A673 (cell line): ENCODE results near the gene CNOT1.

Experiments used
- EZH2 ChIP-seq: fragments of 200-600 bp; sonication (generic); IDR thresholded peaks from 2 replicates; pipeline ENCODE4 v1.6.1; 2017; ENCODE audit warnings: borderline replicate concordance, low read depth, mild to moderate bottlenecking, mixed read lengths, antibody characterized with exemption, low read length; ENCODE audit not compliant: poor library complexity, severe bottlenecking
- TF ChIP-seq, protein P1 (sequence below): fragments of 300-800, 200-600 bp; sonication (generic); conservative IDR thresholded peaks from 2 replicates; pipeline ENCODE4 v1.5.1; 2017; ENCODE audit warnings: low read depth, mild to moderate bottlenecking, antibody characterized with exemption, low read length, moderate library complexity, mixed read lengths

DNA sequence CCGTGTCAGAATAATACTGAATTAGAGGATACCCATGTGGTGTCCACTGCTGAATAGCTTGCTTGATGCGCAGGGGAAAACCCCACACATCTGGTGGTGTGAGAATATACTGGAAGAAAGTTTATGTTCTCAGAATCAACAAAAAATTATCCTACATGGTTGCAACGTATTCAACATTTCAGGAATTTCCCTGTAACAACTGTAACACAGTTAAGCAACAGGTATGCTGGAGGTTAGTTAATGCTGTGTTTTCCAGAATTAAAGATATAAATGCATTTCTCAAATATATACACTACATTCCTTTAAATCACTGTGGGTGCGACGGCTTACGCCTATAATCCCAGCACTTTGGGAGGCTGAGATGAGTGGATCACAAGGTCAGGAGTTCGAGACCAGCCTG lies 5.4 kb downstream of the CNOT1 start:
- TF ChIP-seq, protein P1, sequence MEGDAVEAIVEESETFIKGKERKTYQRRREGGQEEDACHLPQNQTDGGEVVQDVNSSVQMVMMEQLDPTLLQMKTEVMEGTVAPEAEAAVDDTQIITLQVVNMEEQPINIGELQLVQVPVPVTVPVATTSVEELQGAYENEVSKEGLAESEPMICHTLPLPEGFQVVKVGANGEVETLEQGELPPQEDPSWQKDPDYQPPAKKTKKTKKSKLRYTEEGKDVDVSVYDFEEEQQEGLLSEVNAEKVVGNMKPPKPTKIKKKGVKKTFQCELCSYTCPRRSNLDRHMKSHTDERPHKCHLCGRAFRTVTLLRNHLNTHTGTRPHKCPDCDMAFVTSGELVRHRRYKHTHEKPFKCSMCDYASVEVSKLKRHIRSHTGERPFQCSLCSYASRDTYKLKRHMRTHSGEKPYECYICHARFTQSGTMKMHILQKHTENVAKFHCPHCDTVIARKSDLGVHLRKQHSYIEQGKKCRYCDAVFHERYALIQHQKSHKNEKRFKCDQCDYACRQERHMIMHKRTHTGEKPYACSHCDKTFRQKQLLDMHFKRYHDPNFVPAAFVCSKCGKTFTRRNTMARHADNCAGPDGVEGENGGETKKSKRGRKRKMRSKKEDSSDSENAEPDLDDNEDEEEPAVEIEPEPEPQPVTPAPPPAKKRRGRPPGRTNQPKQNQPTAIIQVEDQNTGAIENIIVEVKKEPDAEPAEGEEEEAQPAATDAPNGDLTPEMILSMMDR: no peak
- TF ChIP-seq EZH2: no peak
